Pons (tissue), 1 donor: ENCODE results near the gene WWP2.
"Not testable (repeated sequence)": the region's sequence is repeated elsewhere in the genome, so short reads cannot be mapped to it uniquely, and the experiment has no call there.

Experiments used
- DNase-seq: peaks from one replicate; pipeline ENCODE4 v3.0.0-alpha.2; 2016; ENCODE audit warnings: low spot score

The WWP2 gene

GRCh38 chr16:69943241-69944036 is 181.3 kb downstream of the WWP2 start:
- not testable (repeated sequence) for DNase-seq

DNA sequence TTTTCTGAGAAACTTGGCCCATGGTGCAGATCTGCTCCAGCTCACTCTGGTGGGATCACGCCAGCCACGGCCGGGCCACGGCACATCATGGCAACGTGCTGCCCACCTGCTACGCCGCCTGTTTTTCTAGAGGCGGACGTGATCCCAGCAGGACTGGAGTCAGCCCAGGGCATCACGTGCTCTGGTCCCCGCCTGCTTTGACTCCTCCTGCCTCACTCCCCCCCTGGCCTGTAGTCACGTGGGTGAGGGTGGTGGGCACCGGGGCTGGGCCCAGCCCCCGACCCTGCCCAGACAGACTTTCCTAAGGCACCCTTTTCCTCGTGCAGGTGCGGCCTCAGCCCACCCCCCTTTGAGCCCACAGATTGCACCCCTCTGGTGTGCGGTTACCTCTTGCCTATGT is 188.3 kb downstream of the WWP2 start:
- DNase-seq, result not testable (repeated sequence)

- DNase-seq, result not testable (repeated sequence)
Observed at GRCh38 chr16:69951017-69951671, 189.0 kb downstream of the WWP2 start, which contains the start of gene CLEC18A. CLEC18A (plus strand) TSS chr16:69951334; CDS start chr16:69951367, 33 bp downstream.

- DNase-seq, result not testable (repeated sequence)
Observed at GRCh38 chr16:69951672-69952031, 189.5 kb downstream of the WWP2 start.

GRCh38 chr16:69952116-69952515 is 190.0 kb downstream of the WWP2 start:
- DNase-seq, result not testable (repeated sequence)

- DNase-seq, result not testable (repeated sequence)
Observed at GRCh38 chr16:69952572-69953355, 190.6 kb downstream of the WWP2 start.

- DNase-seq, result not testable (repeated sequence)
Observed at GRCh38 chr16:69954241-69954640, 192.1 kb downstream of the WWP2 start.

DNA sequence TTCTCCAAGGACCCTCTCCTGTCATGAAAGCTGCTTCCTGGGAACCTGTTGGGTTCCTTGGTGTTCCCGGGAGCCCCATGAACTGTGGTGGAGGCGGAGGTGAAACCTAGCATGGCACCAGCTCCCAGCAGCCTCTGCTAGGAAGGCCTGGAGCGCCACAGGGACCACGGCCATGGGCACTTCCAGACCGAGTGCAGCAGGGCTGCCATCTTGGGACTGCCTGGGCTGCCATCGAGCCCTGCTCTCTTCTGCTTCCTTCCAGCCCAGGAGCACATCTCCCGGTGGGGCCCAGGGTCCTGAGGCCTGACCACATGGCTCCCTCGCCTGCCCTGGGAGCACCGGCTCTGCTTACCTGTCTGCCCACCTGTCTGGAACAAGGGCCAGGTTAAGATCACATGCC is 201.2 kb downstream of the WWP2 start:
- not testable (repeated sequence) for DNase-seq

DNA sequence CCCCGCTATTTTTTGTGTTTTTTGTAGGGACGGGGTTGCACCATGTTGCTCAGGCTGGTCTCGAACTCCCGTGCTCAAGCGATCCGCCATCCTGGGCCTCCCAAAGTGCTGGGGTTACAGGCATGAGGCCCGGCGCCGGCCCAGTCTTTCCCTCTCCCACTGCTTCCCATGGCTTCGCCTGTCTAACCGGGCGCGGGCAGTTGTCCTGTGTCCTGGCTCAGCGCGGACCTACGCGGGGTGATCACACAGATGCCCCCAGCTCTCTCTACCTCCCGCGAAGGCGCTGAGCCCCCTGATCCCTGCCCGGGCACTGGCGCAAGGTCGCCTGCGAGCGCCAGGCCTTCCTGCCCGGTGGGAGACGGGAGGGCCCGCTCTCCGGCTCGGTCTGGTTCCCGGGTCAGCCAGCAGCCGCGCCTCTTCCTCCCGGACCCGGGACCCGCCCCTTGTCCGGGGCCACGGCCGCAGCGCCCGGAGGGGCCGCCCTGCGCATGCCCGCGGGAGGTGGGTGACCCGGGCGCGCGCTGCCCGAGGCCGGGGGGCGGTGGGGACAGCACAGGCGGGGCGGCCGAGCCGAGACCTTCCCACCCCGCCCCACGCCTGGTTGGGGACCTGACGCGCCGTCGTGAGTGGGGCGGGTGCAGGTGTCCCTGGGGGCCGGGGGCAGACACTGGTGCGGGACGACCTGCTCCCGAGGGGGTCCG is 203.0 kb downstream of the WWP2 start:
- not testable (repeated sequence) for DNase-seq

- DNase-seq, result not testable (repeated sequence)
Observed at GRCh38 chr16:69965661-69966054, 203.5 kb downstream of the WWP2 start.

DNA sequence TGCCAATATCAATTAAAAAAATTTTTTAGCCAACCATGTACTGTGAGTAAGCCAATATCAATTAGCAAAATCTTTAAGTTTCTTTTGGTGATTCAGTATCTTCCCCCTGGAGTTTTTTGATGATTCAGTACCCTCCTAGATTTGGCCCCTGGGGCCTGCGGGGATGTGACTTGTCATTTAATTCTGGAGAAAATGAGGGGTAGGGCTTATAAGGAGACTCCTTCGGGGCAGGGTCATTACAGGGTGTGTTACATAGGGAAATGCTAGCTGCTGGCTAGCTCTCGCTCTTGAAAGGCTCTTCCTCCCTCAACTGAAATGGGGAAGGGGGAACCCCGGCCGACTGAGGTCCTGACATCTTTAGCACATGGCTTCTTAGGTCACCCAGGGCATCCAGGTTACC is 205.6 kb downstream of the WWP2 start:
- DNase-seq, result not testable (repeated sequence)

DNA sequence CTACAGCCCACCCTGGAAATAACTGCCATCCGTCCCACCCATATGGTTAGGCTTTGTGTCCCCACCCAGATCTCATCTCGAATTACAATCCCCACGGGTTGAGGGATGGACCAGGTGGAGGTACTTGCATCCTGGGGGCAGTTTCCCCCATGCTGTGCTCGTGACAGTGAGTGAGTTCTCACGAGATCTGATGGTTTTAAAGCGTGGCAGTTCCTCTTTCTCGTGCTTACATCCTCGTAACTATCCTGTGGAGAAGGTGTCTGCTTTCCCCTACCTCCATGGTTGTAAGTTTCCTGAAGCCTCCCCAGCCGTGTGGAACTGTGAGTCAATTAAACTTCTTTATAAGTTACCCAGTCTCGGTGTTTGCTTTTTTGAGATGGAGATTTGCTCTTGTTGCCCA is 206.0 kb downstream of the WWP2 start:
- DNase-seq, result not testable (repeated sequence)

DNA sequence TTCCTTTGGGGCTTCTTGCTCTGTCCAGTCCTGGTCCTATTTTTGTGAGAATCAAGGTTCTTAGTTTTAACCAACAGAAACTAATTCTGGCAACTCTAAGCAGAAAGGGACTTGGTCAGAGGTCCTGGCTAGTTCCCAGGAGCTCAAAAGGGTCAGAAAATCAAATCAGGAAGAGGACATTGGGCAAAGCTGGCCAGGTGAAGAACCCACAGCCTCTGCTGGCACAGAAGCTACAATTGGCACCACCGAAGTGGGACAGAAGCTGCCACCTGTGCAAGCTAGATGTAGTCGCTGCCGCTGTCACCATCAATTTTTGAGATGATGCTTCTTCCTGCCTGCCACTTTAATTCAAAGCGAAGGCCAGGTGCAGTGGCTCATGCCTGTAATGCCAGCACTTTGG is 207.5 kb downstream of the WWP2 start:
- not testable (repeated sequence) for DNase-seq

DNA sequence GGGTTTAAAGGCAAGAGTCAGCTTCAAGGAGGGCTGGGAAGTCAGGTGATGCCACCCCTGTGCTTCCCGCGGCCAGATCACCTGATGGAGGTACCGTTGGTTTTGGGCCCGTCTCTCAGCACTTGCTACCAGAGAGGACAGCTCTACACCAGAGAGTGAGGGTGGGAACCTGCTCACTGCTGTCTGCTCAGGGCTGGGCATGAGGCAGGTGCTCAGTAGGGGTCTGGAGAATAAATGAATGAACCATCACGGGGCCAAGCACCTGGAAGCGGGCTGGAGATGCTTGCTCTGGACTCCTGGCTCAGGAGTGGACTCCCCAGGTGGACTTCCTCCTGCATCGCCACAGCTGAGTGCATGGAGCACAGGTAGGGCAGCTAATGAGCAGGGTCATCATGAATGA is 210.0 kb downstream of the WWP2 start:
- DNase-seq, result not testable (repeated sequence)

DNA sequence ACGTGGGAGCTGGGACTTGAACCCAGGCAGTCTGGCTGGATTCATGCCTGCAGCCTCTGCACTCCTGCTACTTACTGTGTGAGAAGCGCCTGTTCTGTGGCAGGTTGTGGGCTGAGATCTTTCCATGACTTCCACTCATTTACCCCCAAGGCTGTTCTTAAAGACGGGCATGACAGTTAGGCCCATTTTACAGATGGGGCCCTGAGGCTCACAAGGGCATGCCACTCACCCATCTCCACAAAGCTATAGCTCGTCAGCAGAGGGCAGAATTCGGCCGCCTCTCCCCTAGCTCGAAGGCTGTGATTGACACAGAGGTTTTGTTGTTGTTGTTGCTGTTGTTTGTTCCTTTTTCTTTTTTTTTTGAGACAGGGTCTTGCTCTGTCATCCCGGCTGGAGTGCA is 210.8 kb downstream of the WWP2 start:
- not testable (repeated sequence) for DNase-seq

GRCh38 chr16:69985196-69985595 is 223.1 kb downstream of the WWP2 start:
- DNase-seq, result not testable (repeated sequence)
